Subcutaneous abdominal adipose tissue (tissue), 5 donors: ENCODE data around the gene CFAP20.
"Not testable (repeated sequence)": the region's sequence is repeated elsewhere in the genome, so short reads cannot be mapped to it uniquely, and the experiment has no call there.

Experiments
- H3K27ac ChIP-seq: one replicate; pipeline ENCODE4 v1.7.0; 2013; ENCODE audit warnings: low read depth, mild to moderate bottlenecking, inconsistent platforms, low read length, moderate library complexity
- H3K27me3 ChIP-seq, 5 donors: one replicate each; pipeline ENCODE4 v1.7.0; 2013; ENCODE audit warnings: low read length in 5 of 5, inconsistent platforms in 1 of 5; ENCODE audit not compliant: control insufficient read depth in 5 of 5, insufficient read depth in 4 of 5
- H3K36me3 ChIP-seq, 5 donors: one replicate each; pipeline ENCODE4 v1.7.0; 2013; ENCODE audit warnings: low read length in 5 of 5; ENCODE audit not compliant: control insufficient read depth in 5 of 5, insufficient read depth in 5 of 5
- H3K4me1 ChIP-seq, 5 donors: one replicate each; pipeline ENCODE4 v1.7.0; 2013; ENCODE audit warnings: low read length in 5 of 5, mild to moderate bottlenecking in 3 of 5, moderate library complexity in 1 of 5; ENCODE audit not compliant: control insufficient read depth in 5 of 5, insufficient read depth in 5 of 5
- H3K4me3 ChIP-seq, 5 donors: one replicate each; pipeline ENCODE4 v1.7.0; 2013; ENCODE audit warnings: low read length in 5 of 5, low read depth in 1 of 5
- H3K9ac ChIP-seq, 5 donors: one replicate each; pipeline ENCODE4 v1.7.0; 2013; ENCODE audit warnings: low read length in 5 of 5, mild to moderate bottlenecking in 4 of 5, moderate library complexity in 3 of 5
- H3K9me3 ChIP-seq, 5 donors: one replicate each; pipeline ENCODE4 v1.7.0; 2013; ENCODE audit warnings: low read length in 5 of 5; ENCODE audit not compliant: control insufficient read depth in 5 of 5
- donor health status: healthy.
- donor health status: healthy.
- donor health status: healthy.
- donor health status: healthy.
- donor health status: healthy.

CFAP20 gene

GRCh38 chr16:58102665-58103392 lies 26.4 kb downstream of the CFAP20 start:
- H3K9me3 ChIP-seq: no peaks in the 10 kb centered on the region
- H3K4me1 ChIP-seq: peaks cover 0 to 5% (median 0%) of the 10 kb centered on the region in 5 donors
- no peak overlapping the region for H3K9ac ChIP-seq
- no peaks in the 10 kb centered on the region for H3K27me3 ChIP-seq
- no peaks in the 10 kb centered on the region for H3K36me3 ChIP-seq
- H3K27ac ChIP-seq: no peak overlapping the region
- H3K4me3 ChIP-seq: no peak overlapping the region

GRCh38 chr16:58099956-58100300 lies 29.3 kb downstream of the CFAP20 start:
- Histone ChIP-seq H3K27me3 (no peaks in the 10 kb centered on the region), H3K36me3 (no peaks in the 10 kb centered on the region), H3K27ac (no peak overlapping the region), H3K9ac (no peak overlapping the region), H3K4me1 (peaks cover 0 to 25% (median 13%) of the 10 kb centered on the region in 5 donors), H3K9me3 (no peaks in the 10 kb centered on the region), H3K4me3 (no peak overlapping the region)

DNA sequence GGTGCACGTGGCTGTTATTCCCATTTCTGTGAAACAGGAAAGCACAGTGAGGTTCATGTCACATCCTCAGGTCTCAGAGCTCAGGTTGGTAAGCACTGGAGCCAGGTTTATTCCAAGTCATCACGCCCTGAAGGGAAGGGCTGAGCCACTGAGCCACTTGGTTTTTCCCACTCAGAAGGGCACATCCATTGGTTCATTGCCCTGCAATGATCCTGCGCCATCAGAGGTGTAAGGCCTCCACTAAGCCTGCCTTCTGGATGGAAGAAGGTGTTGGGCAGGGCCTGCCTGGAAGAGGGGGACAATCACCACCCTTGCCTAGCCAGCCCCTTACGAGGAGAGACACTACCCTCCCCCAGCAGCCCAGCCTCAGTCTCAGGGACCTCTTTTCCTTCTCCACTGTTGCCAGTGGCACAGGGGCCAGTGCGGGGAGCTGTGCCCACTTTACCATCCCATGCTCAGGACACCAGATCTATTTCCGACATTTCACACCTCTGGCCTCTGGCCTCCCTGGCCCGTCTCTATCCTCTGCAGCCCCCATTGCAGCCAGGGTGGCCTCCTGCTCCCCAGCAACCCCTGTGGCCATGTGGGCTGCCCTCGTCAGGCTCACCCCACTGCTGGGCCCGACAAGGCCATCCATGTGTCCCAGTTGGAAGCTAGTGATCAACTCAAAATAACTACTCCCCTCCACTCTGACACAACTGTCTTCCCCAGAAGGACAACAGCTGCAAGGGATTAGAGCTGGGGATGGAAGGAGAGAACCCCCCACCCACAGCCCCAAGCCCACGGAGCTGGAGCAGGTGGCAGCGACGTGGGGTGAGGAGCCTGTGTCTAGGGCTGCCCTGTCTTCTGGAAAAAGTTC lies 29.9 kb downstream of the CFAP20 start:
- H3K4me3 ChIP-seq: no peak overlapping the region
- no peak overlapping the region for H3K9ac ChIP-seq
- H3K36me3 ChIP-seq: no peaks in the 10 kb centered on the region
- no peaks in the 10 kb centered on the region for H3K9me3 ChIP-seq
- H3K27ac ChIP-seq: no peak overlapping the region
- no peaks in the 10 kb centered on the region for H3K27me3 ChIP-seq
- H3K4me1 ChIP-seq: peaks cover 0 to 27% (median 13%) of the 10 kb centered on the region in 5 donors

GRCh38 chr16:58098207-58099096 lies 30.7 kb downstream of the CFAP20 start:
- Histone ChIP-seq H3K27me3 (no peaks in the 10 kb centered on the region), H3K9me3 (no peaks in the 10 kb centered on the region), H3K4me3 (no peak overlapping the region), H3K36me3 (no peaks in the 10 kb centered on the region), H3K4me1 (peaks cover 0 to 27% (median 13%) of the 10 kb centered on the region in 5 donors), H3K9ac (no peak overlapping the region), H3K27ac (no peak overlapping the region)

DNA sequence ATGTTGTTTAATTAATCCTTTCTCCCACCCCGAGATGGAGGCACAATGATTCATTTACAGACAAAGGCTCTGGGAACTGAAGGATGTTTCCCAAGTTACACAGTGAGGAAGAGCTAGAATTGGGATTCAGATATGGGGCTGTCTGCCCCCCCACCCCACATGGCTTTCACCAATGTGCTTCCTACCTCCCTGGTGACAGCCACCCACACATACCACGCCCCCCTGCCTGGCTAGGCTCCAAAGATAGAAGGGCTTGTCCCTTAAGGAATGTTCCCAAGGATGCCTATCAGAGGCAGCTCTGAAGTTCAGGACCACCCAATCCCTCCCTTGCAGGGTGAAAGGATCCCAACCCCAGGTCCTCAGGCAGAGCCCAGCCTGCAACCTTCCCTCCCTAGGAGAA lies 32.9 kb downstream of the CFAP20 start:
- Histone ChIP-seq H3K9me3 (no peaks in the 10 kb centered on the region), H3K4me1 (peaks cover 0 to 27% (median 13%) of the 10 kb centered on the region in 5 donors), H3K9ac (no peak overlapping the region), H3K27me3 (no peaks in the 10 kb centered on the region), H3K4me3 (no peak overlapping the region), H3K27ac (no peak overlapping the region), H3K36me3 (no peaks in the 10 kb centered on the region)

- not testable (repeated sequence) for H3K4me3 ChIP-seq, H3K27me3 ChIP-seq, H3K9ac ChIP-seq, H3K9me3 ChIP-seq, H3K36me3 ChIP-seq, H3K27ac ChIP-seq
- H3K4me1 ChIP-seq: peaks cover 0 to 27% (median 13%) of the 10 kb centered on the region in 5 donors
Measured at GRCh38 chr16:58095575-58095960, 33.6 kb downstream of the CFAP20 start.

DNA sequence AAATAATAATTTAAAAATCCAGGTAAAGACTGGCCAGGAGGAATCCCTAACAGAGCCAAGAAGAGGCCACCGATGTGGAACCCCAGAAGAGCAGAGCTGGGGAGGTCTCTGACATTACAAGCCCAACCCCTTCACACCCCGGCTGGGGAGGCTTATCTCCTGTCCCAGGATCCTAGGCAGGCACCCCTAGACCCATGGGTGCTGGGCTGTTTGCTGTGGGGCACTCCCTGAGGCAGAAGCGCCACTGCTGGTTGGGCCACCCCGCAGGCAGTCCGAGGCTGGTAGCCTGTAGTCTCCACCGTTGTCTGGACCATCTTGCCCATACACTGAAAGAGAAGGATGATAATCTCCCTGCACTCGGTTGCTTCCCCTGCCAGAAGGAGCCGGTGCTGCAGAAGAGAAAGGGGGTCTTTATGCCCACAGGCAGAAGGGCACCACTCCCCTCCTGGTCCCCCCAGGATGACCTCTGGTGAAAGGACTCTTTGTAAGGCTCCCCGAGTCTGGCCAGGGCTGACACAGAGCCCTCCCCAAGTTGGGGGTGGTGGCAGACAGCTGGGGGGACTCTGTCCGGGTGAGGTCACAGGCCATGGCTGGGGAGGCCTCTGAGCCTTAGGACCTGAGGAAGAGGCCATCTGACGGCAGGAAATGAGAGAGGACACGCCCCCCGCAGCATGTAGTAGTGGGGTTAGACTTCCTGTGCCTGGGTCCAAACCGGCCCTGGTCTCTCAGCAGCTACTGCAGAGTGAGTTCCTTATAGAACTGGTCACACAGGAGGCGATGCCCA lies 34.2 kb downstream of the CFAP20 start:
- Histone ChIP-seq H3K9me3 (no peaks in the 10 kb centered on the region), H3K27me3 (no peaks in the 10 kb centered on the region)

DNA sequence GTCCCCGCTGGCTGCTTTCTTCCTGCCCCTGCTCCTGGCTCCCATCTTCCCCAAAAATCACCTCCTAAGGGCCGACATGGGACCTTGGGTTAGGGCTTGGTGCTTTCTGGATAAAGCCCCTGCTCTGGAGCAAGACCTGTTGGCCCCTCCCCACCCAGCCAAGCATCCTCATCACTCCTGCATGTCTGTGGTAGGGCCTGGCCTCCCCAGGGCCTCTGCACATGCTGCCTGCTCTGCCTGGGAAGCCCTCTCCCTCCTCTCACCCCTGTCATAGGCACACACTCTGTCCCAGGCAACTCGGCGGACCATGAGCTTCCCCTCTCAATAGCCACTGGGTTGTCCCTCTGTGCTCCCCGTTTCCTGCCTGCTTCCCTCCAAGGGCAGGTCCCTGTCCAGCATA lies 35.2 kb downstream of the CFAP20 start:
- Histone ChIP-seq H3K4me1 (peaks cover 0 to 27% (median 13%) of the 10 kb centered on the region in 5 donors), H3K4me3 (no peak overlapping the region), H3K9me3 (no peaks in the 10 kb centered on the region), H3K27me3 (no peaks in the 10 kb centered on the region), H3K27ac (no peak overlapping the region), H3K9ac (no peak overlapping the region), H3K36me3 (no peaks in the 10 kb centered on the region)

More for the DNA sequence above, 34.2 kb downstream of the CFAP20 start:
- Histone ChIP-seq H3K36me3 (no peaks in the 10 kb centered on the region), H3K4me1 (peaks cover 0 to 27% (median 13%) of the 10 kb centered on the region in 5 donors), H3K27ac (no peak overlapping the region), H3K9ac (no peak overlapping the region), H3K4me3 (no peak overlapping the region)

DNA sequence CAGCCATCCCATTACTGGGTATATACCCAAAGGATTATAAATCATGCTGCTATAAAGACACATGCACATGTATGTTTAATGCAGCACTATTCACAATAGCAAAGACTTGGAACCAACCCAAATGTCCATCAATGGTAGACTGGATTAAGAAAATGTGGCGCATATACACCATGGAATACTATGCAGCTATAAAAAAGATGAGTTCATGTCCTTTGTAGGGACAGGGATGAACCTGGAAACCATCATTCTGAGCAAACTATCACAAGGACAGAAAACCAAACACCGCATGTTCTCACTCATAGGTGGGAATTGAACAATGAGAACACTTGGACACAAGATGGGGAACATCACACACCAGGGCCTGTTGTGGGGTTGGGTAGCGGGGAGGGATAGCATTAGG lies 38.8 kb downstream of the CFAP20 start:
- H3K27me3 ChIP-seq, H3K27ac ChIP-seq, H3K36me3 ChIP-seq, H3K9ac ChIP-seq, H3K4me3 ChIP-seq, H3K9me3 ChIP-seq: not testable (repeated sequence)
- peaks cover 0 to 18% (median 0%) of the 10 kb centered on the region in 5 donors for H3K4me1 ChIP-seq
